ENCODE results near the gene ADAMTSL3.
"Not testable (repeated sequence)": the region's sequence is repeated elsewhere in the genome, so short reads cannot be mapped to it uniquely, and the experiment has no call there.

Gene ADAMTSL3

GRCh38 chr15:83930392-83931212, 276.7 kb downstream of the ADAMTSL3 start:
- DNase-seq = peak in 2 of 3 experiments; percentile 44 to 83

GRCh38 chr15:83935774-83936173, 281.9 kb downstream of the ADAMTSL3 start:
- DNase-seq = no peak

GRCh38 chr15:83940136-83940535, 286.2 kb downstream of the ADAMTSL3 start:
- no peak for DNase-seq

- no peak for DNase-seq
Observed at GRCh38 chr15:83943043-83943442, 289.1 kb downstream of the ADAMTSL3 start.

GRCh38 chr15:83943849-83944404, 290.0 kb downstream of the ADAMTSL3 start:
- DNase-seq = no peak

GRCh38 chr15:83947156-83947555, 293.2 kb downstream of the ADAMTSL3 start:
- no peak for DNase-seq

GRCh38 chr15:83954506-83954905, 300.6 kb downstream of the ADAMTSL3 start:
- DNase-seq = no peak

- DNase-seq = no peak
Observed at GRCh38 chr15:83955806-83956265, 301.9 kb downstream of the ADAMTSL3 start.

- DNase-seq = no peak
Observed at GRCh38 chr15:83956887-83957286, 303.0 kb downstream of the ADAMTSL3 start.

- no peak for DNase-seq
Observed at GRCh38 chr15:83959477-83959876, 305.6 kb downstream of the ADAMTSL3 start.

- peak in 1 of 3 experiments; percentile 47 for DNase-seq
Observed at GRCh38 chr15:83960192-83960829, 306.4 kb downstream of the ADAMTSL3 start.

GRCh38 chr15:83961311-83961710, 307.4 kb downstream of the ADAMTSL3 start:
- no peak for DNase-seq

- not testable (repeated sequence) for DNase-seq
Observed at GRCh38 chr15:83964967-83965366, 311.0 kb downstream of the ADAMTSL3 start.

- no peak for DNase-seq
Observed at GRCh38 chr15:83970295-83970890, 316.5 kb downstream of the ADAMTSL3 start.

- no peak for DNase-seq
Observed at GRCh38 chr15:83971992-83972391, 318.1 kb downstream of the ADAMTSL3 start.

- no peak for DNase-seq
Observed at GRCh38 chr15:83973816-83974215, 319.9 kb downstream of the ADAMTSL3 start.

- no peak for DNase-seq
Observed at GRCh38 chr15:83977992-83978391, 324.1 kb downstream of the ADAMTSL3 start.

GRCh38 chr15:83978588-83978987, 324.7 kb downstream of the ADAMTSL3 start:
- no peak for DNase-seq

- no peak for DNase-seq
Observed at GRCh38 chr15:83980637-83981036, 326.7 kb downstream of the ADAMTSL3 start.

- no peak for DNase-seq
Observed at GRCh38 chr15:83982748-83983147, 328.8 kb downstream of the ADAMTSL3 start.

GRCh38 chr15:83983634-83984458, 329.9 kb downstream of the ADAMTSL3 start:
- DNase-seq = no peak

GRCh38 chr15:83984601-83985000, 330.7 kb downstream of the ADAMTSL3 start:
- DNase-seq = no peak

GRCh38 chr15:83991163-83991562, 337.2 kb downstream of the ADAMTSL3 start:
- no peak for DNase-seq

Measured in NCI-H1417 (cell line).